Stimulated activated CD8-positive, alpha-beta memory T cell treated with anti-CD3 and anti-CD28 coated beads, Interleukin-15, amount 100 ng/mL, for 24 hours (primary cell): ENCODE measurements around the gene ARL8B.

Source experiments
- DNase-seq: peaks from one replicate; pipeline ENCODE4 v3.0.0-alpha.2; 2020; ENCODE audit warnings: low read depth

The ARL8B gene

DNA sequence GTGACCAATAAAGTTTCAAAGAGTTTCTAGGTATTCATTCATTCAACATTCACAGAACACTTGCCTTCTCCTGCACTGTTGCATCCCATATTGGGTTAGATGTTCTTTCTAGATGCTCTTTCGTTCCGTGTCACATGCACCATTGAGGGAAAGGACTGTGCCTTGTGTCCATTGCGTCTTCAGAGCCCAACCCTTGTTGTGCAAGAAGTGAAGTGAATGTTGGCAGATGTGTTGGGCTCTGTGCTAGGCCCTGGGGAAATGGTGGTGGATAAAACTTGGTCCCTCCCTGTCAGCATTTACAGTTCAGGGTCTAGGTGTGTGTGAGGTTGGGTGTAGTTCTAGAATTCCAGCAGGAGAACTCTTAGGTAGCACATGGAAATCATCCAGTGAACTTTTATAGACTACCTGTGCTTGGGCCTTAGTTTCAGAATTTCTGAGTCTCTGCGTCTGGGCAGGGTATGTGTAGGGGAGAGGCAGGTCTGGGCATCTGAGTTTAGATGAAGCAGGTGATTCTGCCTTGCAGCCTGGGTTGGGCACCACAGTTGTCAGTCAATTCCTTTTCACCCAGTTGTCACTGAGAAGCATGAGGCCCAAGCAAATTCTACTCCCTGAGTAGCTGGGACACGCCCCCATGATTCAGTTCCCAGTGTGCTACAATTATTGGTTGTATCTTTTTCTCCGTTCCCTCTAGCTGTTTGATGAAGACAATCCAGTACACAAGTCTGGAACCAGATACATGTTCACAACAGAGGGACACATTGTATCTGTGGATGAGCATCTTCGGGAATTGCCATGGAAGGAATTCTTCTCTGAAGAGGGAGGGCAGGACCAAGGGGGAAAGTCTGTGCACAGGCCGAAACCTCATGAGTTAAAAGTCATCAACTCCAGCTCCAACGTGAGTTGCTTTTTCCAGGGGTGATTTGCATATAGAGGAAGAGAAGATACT lies 90.8 kb downstream of the ARL8B start:
- no peak for DNase-seq

- DNase-seq, result no peak
Measured at GRCh38 chr3:5213574-5213966, 91.5 kb downstream of the ARL8B start.

GRCh38 chr3:5214352-5214751 lies 92.3 kb downstream of the ARL8B start:
- no peak for DNase-seq

- DNase-seq, result no peak
Measured at GRCh38 chr3:5217824-5218595, 95.9 kb downstream of the ARL8B start.

DNA sequence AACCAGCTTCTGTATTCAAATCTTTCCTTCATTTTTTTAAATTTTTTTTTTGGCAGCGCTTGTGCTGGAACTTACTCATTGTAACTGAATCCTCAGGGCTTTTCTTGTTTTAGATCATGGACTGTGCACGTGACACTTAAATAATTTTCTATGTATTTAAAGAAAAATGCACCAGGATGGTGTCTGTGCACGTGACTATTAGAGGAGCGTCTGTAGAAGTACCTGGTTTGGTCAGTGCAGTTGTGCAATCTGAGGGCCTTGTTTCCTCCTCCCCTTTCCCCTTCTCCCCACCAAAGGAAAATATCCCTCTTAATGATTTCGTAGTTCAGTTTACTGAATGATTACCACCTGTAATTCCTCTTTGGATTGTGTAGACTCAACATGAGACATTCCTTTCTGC lies 96.7 kb downstream of the ARL8B start:
- no peak for DNase-seq

GRCh38 chr3:5219216-5219615 lies 97.1 kb downstream of the ARL8B start:
- no peak for DNase-seq

DNA sequence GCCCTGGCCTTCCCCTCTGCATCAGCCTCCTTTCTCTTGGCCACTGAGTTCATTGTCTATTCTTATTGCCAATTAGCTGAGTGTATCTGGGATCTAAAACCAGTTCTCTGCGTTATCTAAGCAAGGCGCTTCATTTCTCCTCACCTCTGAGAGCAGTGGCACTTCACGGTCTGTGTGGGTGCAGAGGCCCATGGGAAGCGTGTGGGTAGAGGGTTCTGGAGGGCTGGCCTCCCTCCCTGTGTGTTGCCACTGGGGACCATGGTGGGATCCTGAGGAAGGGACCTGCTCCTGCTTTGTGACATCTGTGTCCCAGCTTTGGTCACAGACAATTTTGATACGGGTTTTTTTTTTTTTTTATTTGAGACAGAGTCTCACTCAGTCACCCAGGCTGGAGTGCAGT lies 98.1 kb downstream of the ARL8B start:
- DNase-seq, result no peak

DNA sequence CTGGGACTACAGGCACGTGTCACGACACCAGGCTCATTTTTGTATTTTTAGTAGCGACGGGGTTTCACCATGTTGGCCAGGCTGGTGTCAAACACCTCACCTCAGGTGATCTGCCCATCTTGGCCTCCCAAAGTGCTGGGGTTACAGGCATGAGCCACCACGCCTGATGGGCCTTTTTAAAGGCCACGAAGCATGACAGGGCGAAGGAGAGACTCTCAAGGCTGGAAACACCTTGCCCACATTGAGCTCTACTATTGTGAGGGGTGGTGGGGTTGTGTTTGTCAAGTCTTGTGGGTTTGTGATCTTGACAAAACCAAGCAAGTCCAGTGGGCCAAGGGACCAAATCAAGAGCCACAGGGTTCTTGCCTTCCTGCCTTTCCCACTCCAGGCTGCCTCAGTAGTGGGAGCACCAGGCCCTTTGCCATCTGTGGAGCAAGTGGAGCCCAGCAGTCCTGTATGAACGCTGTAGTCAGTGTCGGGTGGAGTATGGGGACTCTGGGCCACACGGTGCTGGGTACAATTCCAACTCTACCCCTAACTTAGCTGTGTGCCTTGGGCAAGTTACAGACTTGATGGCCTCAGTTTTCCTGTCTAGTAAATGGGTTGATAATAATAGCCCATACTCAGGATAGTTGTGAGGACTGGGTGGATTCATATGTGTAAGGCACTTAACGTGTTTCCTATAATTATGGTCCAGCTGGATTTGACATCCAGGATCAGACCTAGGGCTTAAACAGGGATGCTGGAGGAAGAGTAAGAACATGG lies 98.8 kb downstream of the ARL8B start:
- DNase-seq, result no peak

GRCh38 chr3:5221701-5222100 lies 99.6 kb downstream of the ARL8B start:
- no peak for DNase-seq

DNA sequence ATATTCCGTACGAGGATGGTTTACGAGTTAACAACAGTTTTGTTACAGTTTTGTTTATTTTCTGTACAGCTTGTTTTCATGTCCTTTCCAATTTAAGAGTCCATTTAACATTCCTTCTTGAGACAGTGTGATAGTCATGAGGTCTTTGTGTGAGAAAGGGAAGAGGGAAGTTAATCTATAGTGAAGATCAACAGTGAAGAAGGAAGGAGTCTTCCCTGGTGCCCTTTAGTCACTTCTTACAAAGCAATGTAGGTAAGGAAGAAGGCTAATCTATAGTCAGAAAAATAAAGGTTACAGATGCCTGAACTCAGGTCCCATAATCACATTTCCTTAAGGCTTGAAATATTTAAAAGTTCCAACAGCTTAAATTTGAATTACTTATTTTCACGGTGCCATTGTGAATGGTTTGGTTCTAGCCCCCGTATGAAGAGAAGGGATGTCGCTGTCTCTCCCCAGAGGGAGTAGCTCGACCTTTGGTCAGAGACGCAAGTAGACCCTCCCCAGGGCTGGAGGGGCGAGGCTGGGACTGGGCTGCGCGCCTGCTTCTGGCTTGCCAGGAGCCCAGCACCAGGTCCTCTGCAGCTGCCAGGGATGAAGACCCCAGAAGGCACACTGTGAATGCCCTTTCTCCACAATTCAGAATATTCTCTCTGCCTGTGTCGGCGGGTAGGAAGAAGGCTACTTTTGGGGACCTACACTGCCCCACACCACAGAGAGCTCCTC lies 100.4 kb downstream of the ARL8B start:
- DNase-seq, result no peak

DNA sequence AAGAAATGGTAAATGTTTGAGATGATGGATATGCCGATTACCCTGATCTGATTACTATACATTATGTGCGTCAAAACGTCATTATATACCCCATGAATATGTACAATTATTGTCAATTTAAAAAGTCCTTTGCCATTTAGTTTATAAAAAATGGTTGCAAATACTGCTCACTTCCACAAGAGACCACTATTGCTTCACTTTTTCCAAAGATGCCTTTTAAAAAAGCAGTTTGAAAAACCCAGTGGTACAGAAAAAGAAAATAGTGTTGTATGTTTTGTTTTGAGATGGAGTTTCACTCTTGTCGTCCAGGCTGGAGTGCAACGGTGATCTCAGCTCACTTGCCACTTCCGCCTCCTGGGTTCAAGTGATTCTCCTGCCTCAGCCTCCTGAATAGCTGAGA lies 104.7 kb downstream of the ARL8B start:
- no peak for DNase-seq

DNA sequence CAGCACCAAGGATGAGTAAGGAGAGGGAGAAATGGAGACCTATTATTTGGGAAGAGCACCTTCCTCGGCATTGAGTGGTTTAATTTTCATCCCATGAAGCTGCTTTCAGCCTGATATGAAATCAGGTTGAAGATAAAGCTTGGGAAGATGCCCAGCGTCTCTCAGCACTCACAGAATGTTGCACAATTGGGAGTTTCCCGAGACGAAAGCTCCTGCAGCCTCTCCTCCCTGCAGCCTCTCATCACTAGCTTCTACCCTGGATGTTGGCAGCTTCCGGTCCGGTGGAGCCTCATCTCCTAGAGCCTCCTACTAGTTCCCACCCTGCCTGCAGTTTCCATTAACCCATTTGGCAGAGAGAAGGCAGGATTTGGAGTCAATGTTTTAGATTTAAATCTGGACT lies 105.7 kb downstream of the ARL8B start:
- DNase-seq, result no peak

- no peak for DNase-seq
Measured at GRCh38 chr3:5229414-5229813, 107.3 kb downstream of the ARL8B start.
